K562 (cell line): ENCODE measurements around the gene RUSC2. TPM values are rescaled to one million over a fixed set of nuclear protein-coding genes. Genes with fewer than 3 reads are reported as not detected.

Experiments
- CTBP1 ChIP-seq: fragments of 450-650 bp; IDR thresholded peaks from 2 replicates; pipeline ENCODE4 v1.6.1; 2016; ENCODE audit warnings: borderline replicate concordance
- DMBX1 ChIP-seq: fragments of 250-450 bp; sonication (Bioruptor Pico); IDR thresholded peaks from 2 replicates; pipeline ENCODE4 v1.8.0; 2022; ENCODE audit warnings: inconsistent platforms, mild to moderate bottlenecking, moderate library complexity, borderline replicate concordance
- NFRKB ChIP-seq: fragments of 450-650 bp; IDR thresholded peaks from 2 replicates; pipeline ENCODE4 v1.6.1; 2016; ENCODE audit warnings: low read depth
- VEZF1 ChIP-seq: fragments of 200-800 bp; sonication (Bioruptor generic); IDR thresholded peaks from 2 replicates; pipeline ENCODE4 v1.6.1; 2017; ENCODE audit warnings: missing genetic modification characterization, missing compliant biosample characterization
- ZNF609 ChIP-seq: sonication (generic); formaldehyde crosslinking; IDR thresholded peaks from 2 replicates; pipeline ENCODE4 v1.8.1; 2023; ENCODE audit warnings: missing genetic modification reagents, mild to moderate bottlenecking, borderline replicate concordance
- polyA plus RNA-seq, 8 experiments: library from polyadenylated mRNA; depleted of rRNA in 4 of 8; stranded (reverse) in 5 of 8; unstranded in 3 of 8; fragments of >200 nt; fragmentation: Nextera tagmentation in 2 of 8; fragmentation: Illumina TruSeq in 1 of 8; extraction: Ambion mirVana in 2 of 8; extraction: Trizol in 1 of 8; gene quantifications; 2 replicates each; pipeline versions ENCODE4 v1.2.1 to v1.2.3, GENCODE V29; 2011 to 2014; ENCODE audit warnings: inconsistent platforms in 1 of 8, missing spikeins in 1 of 8
- total RNA-seq, 7 experiments: library from RNA; depleted of rRNA in 6 of 7; stranded (reverse); fragments of >200 nt in 6 of 7; fragmentation: Illumina TruSeq in 2 of 7; extraction: Trizol in 2 of 7; gene quantifications; 2 replicates each; pipeline versions ENCODE4 v1.2.1 to v1.2.3, GENCODE V29; 2011 to 2021; ENCODE audit warnings: low replicate concordance in 1 of 7
- TF ChIP-seq, protein P1 (sequence below), 2 experiments: fragments of 450-650 bp in 1 of 2; sonication (generic) in 1 of 2; formaldehyde crosslinking in 1 of 2; IDR thresholded peaks; 2 replicates each; pipeline versions ENCODE4 v1.7.1 to v1.9.0; 2016 to 2022; ENCODE audit warnings: inconsistent platforms in 1 of 2, mild to moderate bottlenecking in 1 of 2, missing genetic modification reagents in 1 of 2
- TF ChIP-seq, protein P2 (sequence below), 2 experiments: fragments of 450-650 bp in 1 of 2; sonication (generic) in 1 of 2; formaldehyde crosslinking in 1 of 2; IDR thresholded peaks in 1 of 2; conservative IDR thresholded peaks in 1 of 2; 2 replicates each; pipeline versions ENCODE4 v1.6.1 to v1.8.1; 2016 to 2023; ENCODE audit warnings: mild to moderate bottlenecking in 2 of 2, moderate library complexity in 2 of 2, inconsistent platforms in 1 of 2, missing genetic modification reagents in 1 of 2

The RUSC2 gene
- total and polyA plus RNA-seq, 9 of the 15 experiments (the other 6 are each of a cell fraction or from before 2014, with no cell fraction given), result 0.08 to 12.8 (median 3.1) TPM

- TF ChIP-seq, protein P1, sequence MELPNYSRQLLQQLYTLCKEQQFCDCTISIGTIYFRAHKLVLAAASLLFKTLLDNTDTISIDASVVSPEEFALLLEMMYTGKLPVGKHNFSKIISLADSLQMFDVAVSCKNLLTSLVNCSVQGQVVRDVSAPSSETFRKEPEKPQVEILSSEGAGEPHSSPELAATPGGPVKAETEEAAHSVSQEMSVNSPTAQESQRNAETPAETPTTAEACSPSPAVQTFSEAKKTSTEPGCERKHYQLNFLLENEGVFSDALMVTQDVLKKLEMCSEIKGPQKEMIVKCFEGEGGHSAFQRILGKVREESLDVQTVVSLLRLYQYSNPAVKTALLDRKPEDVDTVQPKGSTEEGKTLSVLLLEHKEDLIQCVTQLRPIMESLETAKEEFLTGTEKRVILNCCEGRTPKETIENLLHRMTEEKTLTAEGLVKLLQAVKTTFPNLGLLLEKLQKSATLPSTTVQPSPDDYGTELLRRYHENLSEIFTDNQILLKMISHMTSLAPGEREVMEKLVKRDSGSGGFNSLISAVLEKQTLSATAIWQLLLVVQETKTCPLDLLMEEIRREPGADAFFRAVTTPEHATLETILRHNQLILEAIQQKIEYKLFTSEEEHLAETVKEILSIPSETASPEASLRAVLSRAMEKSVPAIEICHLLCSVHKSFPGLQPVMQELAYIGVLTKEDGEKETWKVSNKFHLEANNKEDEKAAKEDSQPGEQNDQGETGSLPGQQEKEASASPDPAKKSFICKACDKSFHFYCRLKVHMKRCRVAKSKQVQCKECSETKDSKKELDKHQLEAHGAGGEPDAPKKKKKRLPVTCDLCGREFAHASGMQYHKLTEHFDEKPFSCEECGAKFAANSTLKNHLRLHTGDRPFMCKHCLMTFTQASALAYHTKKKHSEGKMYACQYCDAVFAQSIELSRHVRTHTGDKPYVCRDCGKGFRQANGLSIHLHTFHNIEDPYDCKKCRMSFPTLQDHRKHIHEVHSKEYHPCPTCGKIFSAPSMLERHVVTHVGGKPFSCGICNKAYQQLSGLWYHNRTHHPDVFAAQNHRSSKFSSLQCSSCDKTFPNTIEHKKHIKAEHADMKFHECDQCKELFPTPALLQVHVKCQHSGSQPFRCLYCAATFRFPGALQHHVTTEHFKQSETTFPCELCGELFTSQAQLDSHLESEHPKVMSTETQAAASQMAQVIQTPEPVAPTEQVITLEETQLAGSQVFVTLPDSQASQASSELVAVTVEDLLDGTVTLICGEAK (IDR thresholded peaks at IDR 0.05), result 0 out of 2 replicates have a peak, but pooled peaks have one; percentile 13
- TF ChIP-seq, protein P1 (CRISPR knock-in tag; IDR thresholded peaks at IDR 0.05), result no peak
- peak; percentile 90 for TF ChIP-seq VEZF1
- TF ChIP-seq, protein P2, sequence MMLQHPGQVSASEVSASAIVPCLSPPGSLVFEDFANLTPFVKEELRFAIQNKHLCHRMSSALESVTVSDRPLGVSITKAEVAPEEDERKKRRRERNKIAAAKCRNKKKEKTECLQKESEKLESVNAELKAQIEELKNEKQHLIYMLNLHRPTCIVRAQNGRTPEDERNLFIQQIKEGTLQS (IDR thresholded peaks at IDR 0.05), result 0 out of 2 replicates have a peak, but pooled peaks have one; percentile 12
- TF ChIP-seq, protein P2 (CRISPR knock-in tag; conservative IDR thresholded peaks at IDR 0.05), result no peak
- no peak for TF ChIP-seq DMBX1 (CRISPR knock-in tag)
- 0 out of 2 replicates have a peak, but pooled peaks have one; percentile 38 for TF ChIP-seq ZNF609 (CRISPR knock-in tag)
- 0 out of 2 replicates have a peak, but pooled peaks have one; percentile 40 for TF ChIP-seq NFRKB
- peak; percentile 76 for TF ChIP-seq CTBP1
Measured at GRCh38 chr9:35489313-35490154, at the start of gene RUSC2 (continued).
